ENCODE measurements around the gene C14orf119.
"Not testable (repeated sequence)": the region's sequence is repeated elsewhere in the genome, so short reads cannot be mapped to it uniquely, and the experiment has no call there.

C14orf119 gene

GRCh38 chr14:23089498-23090253 is 5.6 kb upstream of the C14orf119 start:
- DNase-seq (ENCODE audit: low read depth in 3 of 3): no peak

GRCh38 chr14:23090254-23090636 is 5.1 kb upstream of the C14orf119 start:
- DNase-seq (ENCODE audit: low read depth in 3 of 3): no peak

GRCh38 chr14:23091294-23092225 is 3.7 kb upstream of the C14orf119 start:
- DNase-seq (ENCODE audit: low read depth in 3 of 3): no peak

- no peak for DNase-seq (ENCODE audit: low read depth in 3 of 3)
These were observed 2.2 kb upstream of the C14orf119 start for GRCh38 chr14:23093104-23093503.

- DNase-seq (ENCODE audit: low read depth in 3 of 3): no peak
These were observed 1.8 kb upstream of the C14orf119 start for GRCh38 chr14:23093526-23093925.

- no peak for DNase-seq (ENCODE audit: low read depth in 3 of 3)
These were observed 1.2 kb upstream of the C14orf119 start for GRCh38 chr14:23093991-23094665.

- DNase-seq (ENCODE audit: low read depth in 3 of 3): peak; percentile 46 to 66 (median 52)
These were observed 574 bp upstream of the C14orf119 start, which contains the start of gene ACIN1 for GRCh38 chr14:23094666-23095195. ACIN1 (minus strand) TSS chr14:23095136; CDS start chr14:23095112, 24 bp downstream.

GRCh38 chr14:23097786-23098185 is 2.5 kb downstream of the C14orf119 start:
- no peak for DNase-seq (ENCODE audit: low read depth in 3 of 3)

- no peak for DNase-seq (ENCODE audit: low read depth in 3 of 3)
These were observed 4.0 kb downstream of the C14orf119 start for GRCh38 chr14:23099212-23099861.

GRCh38 chr14:23101213-23101970 is 6.1 kb downstream of the C14orf119 start:
- DNase-seq (ENCODE audit: low read depth in 3 of 3): no peak

- no peak for DNase-seq (ENCODE audit: low read depth in 3 of 3)
These were observed 6.8 kb downstream of the C14orf119 start for GRCh38 chr14:23101986-23102625.

GRCh38 chr14:23102801-23103200 is 7.5 kb downstream of the C14orf119 start:
- no peak for DNase-seq (ENCODE audit: low read depth in 3 of 3)

- DNase-seq (ENCODE audit: low read depth in 3 of 3): no peak
These were observed 8.3 kb downstream of the C14orf119 start for GRCh38 chr14:23103581-23103980.

- no peak for DNase-seq (ENCODE audit: low read depth in 3 of 3)
These were observed 8.8 kb downstream of the C14orf119 start for GRCh38 chr14:23104070-23104590.

GRCh38 chr14:23104591-23105347 is 9.5 kb downstream of the C14orf119 start, which contains the start of gene CIROP:
CIROP (minus strand) TSS chr14:23104989; CDS start chr14:23104920, 69 bp downstream.
- DNase-seq (ENCODE audit: low read depth in 3 of 3): no peak

- DNase-seq (ENCODE audit: low read depth in 3 of 3): no peak
These were observed 10.1 kb downstream of the C14orf119 start for GRCh38 chr14:23105348-23105824.

GRCh38 chr14:23106747-23107045 is 11.4 kb downstream of the C14orf119 start:
- no peak for DNase-seq (ENCODE audit: low read depth in 3 of 3)

- not testable (repeated sequence) for DNase-seq (ENCODE audit: low read depth in 3 of 3)
These were observed 12.3 kb downstream of the C14orf119 start for GRCh38 chr14:23107620-23108019.

- DNase-seq (ENCODE audit: low read depth in 3 of 3): not testable (repeated sequence)
These were observed 12.9 kb downstream of the C14orf119 start for GRCh38 chr14:23108169-23108568.
